SK-N-SH (cell line): Measurements from ENCODE around the gene MTCP1. TPM values are rescaled to one million over a fixed set of nuclear protein-coding genes. Genes with fewer than 3 reads are reported as not detected.

ENCODE experiments used
- CTCF ChIA-PET: fragments of 300-600, 350-600 bp; formaldehyde crosslinking; extraction: SDS; loops from one replicate; lab custom pipeline; 2021; lab: Yijun Ruan, JAX
- POLR2A ChIA-PET: fragments of 350-600 bp; sonication (Branson Sonifier 250); formaldehyde crosslinking; extraction: SDS; loops from one replicate; lab custom pipeline; 2020; ENCODE audit warnings: antibody characterized with exemption, inconsistent platforms; lab: Yijun Ruan, JAX
- DNase-seq: peaks from one replicate; pipeline ENCODE4 v3.0.0; 2012
- H2AFZ ChIP-seq: fragments of 200-600 bp; sonication (generic); 2 replicates; pipeline ENCODE4 v1.8.1; 2016; ENCODE audit warnings: antibody characterized with exemption, mild to moderate bottlenecking, low read depth
- H3F3A ChIP-seq: fragments of 200-600 bp; sonication (generic); replicated peaks from 2 replicates; pipeline ENCODE3; 2016; ENCODE audit warnings: antibody characterized with exemption, mild to moderate bottlenecking; ENCODE audit not compliant: insufficient read depth
- H3K27ac ChIP-seq, 2 experiments: fragments of 200-500 bp in 1 of 2; fragments of 200-600 bp in 1 of 2; sonication (Bioruptor generic) in 1 of 2; sonication (generic), shearing (Covaris generic) in 1 of 2; 2 replicates each; pipeline versions ENCODE4 v1.5.1 to v1.6.1; 2014 to 2016; ENCODE audit warnings: low read depth in 2 of 2, inconsistent platforms in 1 of 2, low read length in 1 of 2, mild to moderate bottlenecking in 1 of 2, mixed read lengths in 1 of 2
- H3K27me3 ChIP-seq: fragments of 200-600 bp; sonication (generic), shearing (Covaris generic); 2 replicates; pipeline ENCODE4 v1.6.1; 2016; ENCODE audit warnings: mixed run types; ENCODE audit not compliant: insufficient read depth
- H3K36me3 ChIP-seq, 2 experiments: fragments of 200-500 bp in 1 of 2; fragments of 200-600 bp in 1 of 2; sonication (Bioruptor generic) in 1 of 2; sonication (generic) in 1 of 2; replicated peaks in 1 of 2; 2 replicates each; pipeline versions ENCODE3 to v1.5.1; 2014 to 2016; ENCODE audit warnings: low read length in 1 of 2, mild to moderate bottlenecking in 1 of 2; ENCODE audit not compliant: insufficient read depth in 2 of 2, control insufficient read depth in 1 of 2
- H3K4me1 ChIP-seq, 2 experiments: fragments of 200-500 bp in 1 of 2; fragments of 200-600 bp in 1 of 2; sonication (Bioruptor generic) in 1 of 2; sonication (generic), shearing (Covaris generic) in 1 of 2; 2 replicates each; pipeline versions ENCODE4 v1.5.1 to v1.6.1; 2014 to 2016; ENCODE audit warnings: low read depth in 1 of 2, low read length in 1 of 2, mixed run types in 1 of 2; ENCODE audit not compliant: insufficient read depth in 2 of 2, control insufficient read depth in 1 of 2
- H3K4me2 ChIP-seq: fragments of 200-600 bp; sonication (generic), shearing (Covaris generic); 2 replicates; pipeline ENCODE4 v1.6.1; 2017; ENCODE audit warnings: mixed run types
- H3K4me3 ChIP-seq, 2 experiments: fragments of 200-500 bp in 1 of 2; fragments of 200-600 bp in 1 of 2; sonication (Bioruptor generic) in 1 of 2; sonication (generic), shearing (Covaris generic) in 1 of 2; 2 replicates each; pipeline versions ENCODE4 v1.5.1 to v1.8.1; 2014 to 2016; ENCODE audit warnings: low read depth in 2 of 2, inconsistent platforms in 1 of 2, low read length in 1 of 2, mild to moderate bottlenecking in 1 of 2, mixed read lengths in 1 of 2, moderate library complexity in 1 of 2
- H3K79me2 ChIP-seq: fragments of 200-600 bp; sonication (generic); 2 replicates; pipeline ENCODE4 v1.8.1; 2017; ENCODE audit warnings: mild to moderate bottlenecking; ENCODE audit not compliant: insufficient read depth
- H3K9ac ChIP-seq: fragments of 200-600 bp; sonication (generic); 2 replicates; pipeline ENCODE4 v1.6.1; 2017; ENCODE audit warnings: mixed run types
- H3K9me2 ChIP-seq: fragments of 200-600 bp; sonication (generic); 2 replicates; pipeline ENCODE4 v1.6.1; 2017; ENCODE audit warnings: mixed run types
- H3K9me3 ChIP-seq: fragments of 200-600 bp; sonication (generic); 2 replicates; pipeline ENCODE4 v1.6.1; 2017; ENCODE audit warnings: mixed run types, mild to moderate bottlenecking, moderate library complexity
- H4K20me1 ChIP-seq: fragments of 200-600 bp; sonication (generic); 2 replicates; pipeline ENCODE4 v1.6.1; 2017; ENCODE audit warnings: mild to moderate bottlenecking, mixed run types; ENCODE audit not compliant: insufficient read depth
- GABPA ChIP-seq: IDR thresholded peaks from 2 replicates; pipeline ENCODE4 v1.4.0; 2012; ENCODE audit warnings: low read depth, mild to moderate bottlenecking
- NFIC ChIP-seq: IDR thresholded peaks from 2 replicates; pipeline ENCODE4 v1.4.0; 2012; ENCODE audit warnings: borderline replicate concordance
- NRF1 ChIP-seq: IDR thresholded peaks from 2 replicates; pipeline ENCODE4 v1.6.1; 2012; ENCODE audit warnings: low read depth, mild to moderate bottlenecking, low read length
- POLR2AphosphoS5 ChIP-seq: IDR thresholded peaks from 2 replicates; pipeline ENCODE4 v1.6.1; 2012; ENCODE audit warnings: low read depth, low read length
- RAD21 ChIP-seq: IDR thresholded peaks from 2 replicates; pipeline ENCODE4 v1.6.1; 2012; ENCODE audit warnings: mild to moderate bottlenecking, low read length
- RFX5 ChIP-seq: IDR thresholded peaks from 2 replicates; pipeline ENCODE4 v1.6.1; 2012; ENCODE audit warnings: mild to moderate bottlenecking, improper control_type of control experiment, low read length
- WGBS: methylation state at CpG from one replicate; pipeline ENCODE4 v1.1.6; 2017; ENCODE audit warnings: low lambda C conversion rate; 5-methylcytosine and 5-hydroxymethylcytosine counted together
- polyA plus RNA-seq, 3 experiments: library from polyadenylated mRNA; depleted of rRNA; stranded (reverse); fragments of >200 nt; gene quantifications; 2 replicates each; pipeline ENCODE4 v1.2.3, GENCODE V29; 2012
- TF ChIP-seq, protein P1 (sequence below): fragments of 150-350 bp; IDR thresholded peaks from 2 replicates; pipeline ENCODE4 v1.6.1; 2016; ENCODE audit warnings: mild to moderate bottlenecking, low read depth, low read length
- TF ChIP-seq, protein P2 (sequence below): IDR thresholded peaks from 2 replicates; pipeline ENCODE4 v1.4.0; 2012; ENCODE audit warnings: low read depth, borderline replicate concordance

The MTCP1 gene
- polyA plus RNA-seq, 1 of the 3 experiments (the other 2 are of a cell fraction) = 3.7 TPM

DNA sequence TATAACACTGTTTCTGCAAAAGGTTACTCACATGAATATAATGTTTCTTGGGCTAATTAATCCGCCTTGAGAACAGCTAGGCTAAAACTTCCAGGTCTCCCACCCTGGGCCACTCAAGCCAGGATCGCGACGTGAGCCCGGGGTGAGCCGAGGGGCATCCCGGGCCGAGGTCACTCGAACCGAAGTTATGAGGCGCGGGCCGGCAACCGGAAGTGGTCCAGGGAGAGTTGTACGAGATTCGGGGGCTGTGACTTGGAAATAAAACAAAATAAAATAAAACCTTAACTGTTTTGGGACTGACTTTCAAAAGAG is 317 bp downstream of the MTCP1 start:
- H3K27me3 ChIP-seq = no peaks in the 10 kb centered on the region
- ChIA-PET POLR2A (no interaction called here), CTCF (interaction anchor here (6.9 kb wide), 1 partner anchor 14 kb away, joined by 35 read pairs; no protein-coding TSS in a partner anchor)
- WGBS = 41% methylated on average over 16 of the region's 16 CpGs
- DNase-seq = peak; percentile 48
- peak overlapping the region; percentile 68 for H3K4me2 ChIP-seq
- TF ChIP-seq NRF1 (no peak), POLR2AphosphoS5 (no peak)
- H3K36me3 ChIP-seq = peaks cover 0 to 10% of the 10 kb centered on the region in 2 experiments
- H4K20me1 ChIP-seq = no peaks in the 10 kb centered on the region
- H3K4me1 ChIP-seq = no peaks in the 10 kb centered on the region; a peak in 2 of 4 replicates
- H3K4me3 ChIP-seq = peak overlapping the region; percentile 64
- peak overlapping the region; percentile 83 for H3K9ac ChIP-seq
- no peaks in the 10 kb centered on the region for H3K9me3 ChIP-seq
- peaks cover 5% of the 10 kb centered on the region for H3F3A ChIP-seq
- H3K27ac ChIP-seq = peak overlapping the region; percentile 64 to 75
- peaks cover 43% of the 10 kb centered on the region for H3K79me2 ChIP-seq
- H3K9me2 ChIP-seq = no peaks in the 10 kb centered on the region
- peak overlapping the region; percentile 60; the same call in 1 of the 2 replicates for H2AFZ ChIP-seq

DNA sequence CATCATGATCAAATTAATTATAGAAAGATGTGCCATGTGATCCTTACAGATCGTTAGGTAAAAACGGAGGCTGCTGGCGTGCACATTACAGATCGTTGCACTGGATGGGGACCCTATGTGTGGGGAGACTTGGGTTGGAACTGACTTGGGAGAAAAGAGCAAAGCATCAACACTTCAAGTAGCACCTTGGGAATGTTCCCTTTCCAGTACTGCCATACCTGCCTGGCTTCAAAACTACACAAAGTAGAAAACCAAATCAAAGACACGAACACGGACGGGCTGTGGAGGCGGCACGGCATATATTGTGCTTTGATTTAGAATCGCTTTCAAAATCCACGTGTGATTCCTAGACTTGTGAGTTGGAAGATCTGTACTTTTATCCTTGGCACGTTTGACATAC is 898 bp downstream of the MTCP1 start:
- ChIA-PET POLR2A (no interaction called here), CTCF (interaction anchor here (6.9 kb wide), 1 partner anchor 13 kb away, joined by 35 read pairs; no protein-coding TSS in a partner anchor)
- no peaks in the 10 kb centered on the region for H3K9me3 ChIP-seq
- TF ChIP-seq RAD21 = no peak
- TF ChIP-seq RFX5 = no peak
- TF ChIP-seq GABPA = no peak
- TF ChIP-seq, protein P1, sequence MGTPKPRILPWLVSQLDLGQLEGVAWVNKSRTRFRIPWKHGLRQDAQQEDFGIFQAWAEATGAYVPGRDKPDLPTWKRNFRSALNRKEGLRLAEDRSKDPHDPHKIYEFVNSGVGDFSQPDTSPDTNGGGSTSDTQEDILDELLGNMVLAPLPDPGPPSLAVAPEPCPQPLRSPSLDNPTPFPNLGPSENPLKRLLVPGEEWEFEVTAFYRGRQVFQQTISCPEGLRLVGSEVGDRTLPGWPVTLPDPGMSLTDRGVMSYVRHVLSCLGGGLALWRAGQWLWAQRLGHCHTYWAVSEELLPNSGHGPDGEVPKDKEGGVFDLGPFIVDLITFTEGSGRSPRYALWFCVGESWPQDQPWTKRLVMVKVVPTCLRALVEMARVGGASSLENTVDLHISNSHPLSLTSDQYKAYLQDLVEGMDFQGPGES = no peak
- TF ChIP-seq, protein P2, sequence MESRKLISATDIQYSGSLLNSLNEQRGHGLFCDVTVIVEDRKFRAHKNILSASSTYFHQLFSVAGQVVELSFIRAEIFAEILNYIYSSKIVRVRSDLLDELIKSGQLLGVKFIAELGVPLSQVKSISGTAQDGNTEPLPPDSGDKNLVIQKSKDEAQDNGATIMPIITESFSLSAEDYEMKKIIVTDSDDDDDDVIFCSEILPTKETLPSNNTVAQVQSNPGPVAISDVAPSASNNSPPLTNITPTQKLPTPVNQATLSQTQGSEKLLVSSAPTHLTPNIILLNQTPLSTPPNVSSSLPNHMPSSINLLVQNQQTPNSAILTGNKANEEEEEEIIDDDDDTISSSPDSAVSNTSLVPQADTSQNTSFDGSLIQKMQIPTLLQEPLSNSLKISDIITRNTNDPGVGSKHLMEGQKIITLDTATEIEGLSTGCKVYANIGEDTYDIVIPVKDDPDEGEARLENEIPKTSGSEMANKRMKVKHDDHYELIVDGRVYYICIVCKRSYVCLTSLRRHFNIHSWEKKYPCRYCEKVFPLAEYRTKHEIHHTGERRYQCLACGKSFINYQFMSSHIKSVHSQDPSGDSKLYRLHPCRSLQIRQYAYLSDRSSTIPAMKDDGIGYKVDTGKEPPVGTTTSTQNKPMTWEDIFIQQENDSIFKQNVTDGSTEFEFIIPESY = no peak
- no peak for TF ChIP-seq NFIC
- peak overlapping the region in 1 of 2 experiments; percentile 75; a peak in 2 of 4 replicates for H3K27ac ChIP-seq
- no peaks in the 10 kb centered on the region; a peak in 2 of 4 replicates for H3K4me1 ChIP-seq
- no peaks in the 10 kb centered on the region for H4K20me1 ChIP-seq
- H3F3A ChIP-seq = peaks cover 5% of the 10 kb centered on the region
- H3K79me2 ChIP-seq = peaks cover 43% of the 10 kb centered on the region
- H3K4me3 ChIP-seq = peak overlapping the region; percentile 64
- H3K27me3 ChIP-seq = no peaks in the 10 kb centered on the region
- no peaks in the 10 kb centered on the region for H3K9me2 ChIP-seq
- WGBS = 6% methylated on average over 12 of the region's 12 CpGs
- peaks cover 0 to 10% of the 10 kb centered on the region in 2 experiments for H3K36me3 ChIP-seq
- no peak for DNase-seq
- H3K9ac ChIP-seq = peak overlapping the region; percentile 83
- H2AFZ ChIP-seq = peak overlapping the region; percentile 60; the same call in 1 of the 2 replicates
- peak overlapping the region; percentile 68 for H3K4me2 ChIP-seq
